ES-I3 (cell line): Measurements from ENCODE around the gene DIP2C.

ENCODE experiments used
- H3K36me3 ChIP-seq: 2 replicates; pipeline ENCODE4 v1.6.1; 2013; ENCODE audit warnings: mild to moderate bottlenecking, low read length, control low read depth, moderate library complexity; ENCODE audit not compliant: insufficient read depth
- H3K4me1 ChIP-seq: 2 replicates; pipeline ENCODE4 v1.6.1; 2013; ENCODE audit warnings: mild to moderate bottlenecking, control low read depth, low read length; ENCODE audit not compliant: insufficient read depth
- H3K9ac ChIP-seq: 2 replicates; pipeline ENCODE4 v1.6.1; 2013; ENCODE audit warnings: low read depth, mild to moderate bottlenecking, low read length, moderate library complexity
- H3K9me3 ChIP-seq: 2 replicates; pipeline ENCODE4 v1.6.1; 2013; ENCODE audit warnings: mild to moderate bottlenecking, low read length, moderate library complexity; ENCODE audit not compliant: control insufficient read depth, insufficient read depth

The DIP2C gene

DNA sequence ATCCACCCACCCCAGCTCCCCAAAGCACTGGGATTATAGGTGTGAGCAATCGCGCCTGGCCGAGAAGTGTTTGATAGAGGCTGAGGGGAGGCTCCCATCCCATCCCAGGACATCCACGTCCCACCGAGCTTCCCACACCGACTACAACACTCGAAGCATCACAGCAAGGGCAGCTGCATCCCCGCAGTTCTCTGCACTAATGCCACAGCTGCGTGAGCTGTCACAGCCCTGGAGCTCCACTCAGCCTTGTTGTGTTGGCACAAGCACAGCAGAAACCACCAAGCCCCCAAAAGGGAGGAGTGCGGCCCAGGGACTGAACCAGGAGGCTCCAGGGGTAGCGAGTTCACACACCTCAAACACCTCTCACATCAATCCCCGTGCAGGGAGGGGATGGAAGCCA, 121.6 kb downstream of the DIP2C start:
- no peaks in the 10 kb centered on the region; the same call in 1 of the 2 replicates for H3K36me3 ChIP-seq
- H3K4me1 ChIP-seq = no peaks in the 10 kb centered on the region
- H3K9ac ChIP-seq = no peak overlapping the region
- peaks cover 5% of the 10 kb centered on the region for H3K9me3 ChIP-seq

DNA sequence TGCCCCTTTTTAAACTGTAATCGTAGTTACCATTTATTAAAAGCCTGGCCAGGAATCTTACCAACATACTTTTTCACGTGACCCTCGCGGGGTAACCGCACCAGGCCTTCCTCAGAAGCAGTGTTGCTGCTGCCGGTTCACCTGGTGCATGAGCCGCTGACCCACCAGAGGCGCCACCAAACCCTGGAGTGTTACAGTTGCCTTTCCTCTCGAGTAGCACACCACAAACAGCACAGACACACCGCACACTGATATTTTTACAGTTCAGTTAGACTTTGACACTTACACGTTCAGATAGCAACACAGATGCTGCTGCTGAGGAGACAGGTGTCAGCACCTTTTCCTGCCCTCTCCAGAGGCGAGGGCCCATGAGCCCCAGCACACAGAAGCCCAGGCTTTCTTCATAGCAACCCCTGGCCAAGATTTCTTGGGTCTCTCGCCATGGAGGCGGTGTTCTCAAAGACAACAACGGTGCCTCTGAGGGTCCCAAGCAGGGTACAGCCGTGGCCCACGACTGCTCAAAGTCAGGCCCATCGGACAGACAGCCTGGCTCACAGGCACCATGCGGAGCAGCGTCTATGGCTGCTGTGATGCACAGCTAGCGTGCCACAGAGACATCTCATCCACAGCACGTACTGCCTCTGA, 123.1 kb downstream of the DIP2C start:
- no peak overlapping the region for H3K9ac ChIP-seq
- H3K9me3 ChIP-seq = peaks cover 5% of the 10 kb centered on the region
- no peaks in the 10 kb centered on the region; the same call in 1 of the 2 replicates for H3K36me3 ChIP-seq
- H3K4me1 ChIP-seq = no peaks in the 10 kb centered on the region

- H3K36me3 ChIP-seq = no peaks in the 10 kb centered on the region; the same call in 1 of the 2 replicates
- H3K9ac ChIP-seq = no peak overlapping the region
- peaks cover 5% of the 10 kb centered on the region for H3K9me3 ChIP-seq
- H3K4me1 ChIP-seq = no peaks in the 10 kb centered on the region
Observed at GRCh38 chr10:565676-566075, 123.8 kb downstream of the DIP2C start.

- no peaks in the 10 kb centered on the region for H3K4me1 ChIP-seq
- H3K9me3 ChIP-seq = peaks cover 5% of the 10 kb centered on the region
- H3K36me3 ChIP-seq = no peaks in the 10 kb centered on the region; the same call in 1 of the 2 replicates
- H3K9ac ChIP-seq = no peak overlapping the region
Observed at GRCh38 chr10:565146-565545, 124.3 kb downstream of the DIP2C start.

DNA sequence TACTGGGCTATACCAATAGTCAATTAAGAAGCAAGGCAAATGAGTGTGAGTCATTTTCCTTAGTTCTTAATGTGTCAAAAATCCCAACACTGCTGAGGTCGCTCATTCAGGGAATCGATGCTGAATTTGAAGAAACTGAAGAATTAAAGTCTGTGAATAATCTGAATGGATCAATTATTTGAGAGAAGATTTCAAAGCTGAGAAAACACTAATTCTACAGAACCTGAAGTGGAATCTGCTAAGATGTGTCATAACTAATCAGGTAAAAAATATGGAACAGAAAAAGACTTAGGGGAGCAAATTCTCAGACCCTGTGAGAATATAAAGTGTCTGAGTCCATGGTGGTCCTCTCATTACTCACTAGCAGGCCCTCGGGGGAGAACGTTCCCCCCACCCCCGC, 125.6 kb downstream of the DIP2C start:
- peaks cover 5% of the 10 kb centered on the region for H3K9me3 ChIP-seq
- no peaks in the 10 kb centered on the region for H3K4me1 ChIP-seq
- no peak overlapping the region for H3K9ac ChIP-seq
- H3K36me3 ChIP-seq = no peaks in the 10 kb centered on the region; the same call in 1 of the 2 replicates

- Histone ChIP-seq H3K9ac (no peak overlapping the region), H3K9me3 (peaks cover 5% of the 10 kb centered on the region), H3K4me1 (peaks cover 10% of the 10 kb centered on the region), H3K36me3 (no peaks in the 10 kb centered on the region)
Observed at GRCh38 chr10:562142-562541, 127.3 kb downstream of the DIP2C start.

- H3K36me3 ChIP-seq = no peaks in the 10 kb centered on the region
- peaks cover 12% of the 10 kb centered on the region for H3K4me1 ChIP-seq
- H3K9me3 ChIP-seq = peaks cover 5% of the 10 kb centered on the region
- no peak overlapping the region for H3K9ac ChIP-seq
Observed at GRCh38 chr10:561721-562120, 127.7 kb downstream of the DIP2C start.

DNA sequence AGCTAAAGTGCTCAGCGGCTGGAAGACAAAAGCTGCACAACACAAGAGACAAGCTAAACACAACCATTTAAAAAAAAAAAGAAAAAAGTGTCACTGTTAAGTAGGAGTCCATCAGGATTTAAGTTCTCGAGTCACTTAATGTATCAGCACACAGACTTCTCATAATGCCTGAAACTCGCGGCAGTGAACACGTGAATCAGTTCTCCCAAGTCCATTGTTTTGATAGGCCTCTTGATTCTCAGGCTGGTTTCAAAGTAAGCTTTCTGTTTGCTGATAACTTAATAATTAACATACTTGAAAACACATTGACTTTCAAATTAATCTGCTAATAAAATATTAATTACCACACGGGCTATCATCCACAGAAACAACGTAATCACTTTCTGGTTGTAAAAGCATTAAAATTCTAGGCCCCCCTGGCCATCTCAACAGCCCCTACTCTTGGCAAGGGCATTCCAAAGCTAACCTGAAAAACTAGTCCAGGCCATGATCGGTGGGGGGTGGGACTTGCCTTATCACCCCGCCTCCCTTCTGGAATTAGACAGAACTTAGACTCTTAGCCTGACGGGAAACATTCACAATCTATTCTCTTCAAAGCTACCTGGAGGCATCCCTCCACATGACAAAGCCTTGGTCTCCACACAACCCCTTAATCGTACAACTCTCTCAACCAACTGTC, 129.0 kb downstream of the DIP2C start:
- Histone ChIP-seq H3K9me3 (peaks cover 5% of the 10 kb centered on the region), H3K4me1 (peaks cover 12% of the 10 kb centered on the region)

GRCh38 chr10:559767-560047, 129.8 kb downstream of the DIP2C start:
- Histone ChIP-seq H3K36me3 (no peaks in the 10 kb centered on the region), H3K9me3 (peaks cover 5% of the 10 kb centered on the region), H3K9ac (no peak overlapping the region), H3K4me1 (peaks cover 12% of the 10 kb centered on the region)

More for the DNA sequence above, 129.0 kb downstream of the DIP2C start:
- Histone ChIP-seq H3K36me3 (no peaks in the 10 kb centered on the region), H3K9ac (no peak overlapping the region)

GRCh38 chr10:558891-559766, 130.3 kb downstream of the DIP2C start:
- H3K36me3 ChIP-seq = no peaks in the 10 kb centered on the region
- peaks cover 12% of the 10 kb centered on the region for H3K4me1 ChIP-seq
- no peak overlapping the region for H3K9ac ChIP-seq

DNA sequence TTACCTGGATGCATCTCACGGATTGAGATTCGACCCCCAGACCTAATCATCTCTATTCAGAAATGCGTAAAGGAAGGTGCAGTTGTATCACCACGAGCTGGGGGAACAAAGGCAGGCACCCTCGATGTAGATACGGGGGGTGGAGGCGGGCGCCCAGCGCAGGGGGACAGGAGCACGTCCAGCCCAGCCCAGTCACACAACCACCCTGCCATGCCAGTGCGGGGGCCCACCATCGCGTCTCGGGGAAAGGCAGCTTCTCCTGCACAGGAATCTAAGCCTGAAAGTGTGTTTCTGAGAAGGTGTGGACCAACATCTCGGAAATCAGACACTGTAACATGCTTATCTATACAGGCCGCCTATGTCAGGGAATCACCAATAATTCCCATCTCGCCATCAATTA, 131.1 kb downstream of the DIP2C start:
- Histone ChIP-seq H3K36me3 (no peaks in the 10 kb centered on the region), H3K9me3 (peaks cover under 1% of the 10 kb centered on the region; the same call in 1 of the 2 replicates), H3K9ac (no peak overlapping the region), H3K4me1 (peaks cover 12% of the 10 kb centered on the region)

More at GRCh38 chr10:558891-559766, 130.3 kb downstream of the DIP2C start:
- peaks cover 5% of the 10 kb centered on the region for H3K9me3 ChIP-seq

DNA sequence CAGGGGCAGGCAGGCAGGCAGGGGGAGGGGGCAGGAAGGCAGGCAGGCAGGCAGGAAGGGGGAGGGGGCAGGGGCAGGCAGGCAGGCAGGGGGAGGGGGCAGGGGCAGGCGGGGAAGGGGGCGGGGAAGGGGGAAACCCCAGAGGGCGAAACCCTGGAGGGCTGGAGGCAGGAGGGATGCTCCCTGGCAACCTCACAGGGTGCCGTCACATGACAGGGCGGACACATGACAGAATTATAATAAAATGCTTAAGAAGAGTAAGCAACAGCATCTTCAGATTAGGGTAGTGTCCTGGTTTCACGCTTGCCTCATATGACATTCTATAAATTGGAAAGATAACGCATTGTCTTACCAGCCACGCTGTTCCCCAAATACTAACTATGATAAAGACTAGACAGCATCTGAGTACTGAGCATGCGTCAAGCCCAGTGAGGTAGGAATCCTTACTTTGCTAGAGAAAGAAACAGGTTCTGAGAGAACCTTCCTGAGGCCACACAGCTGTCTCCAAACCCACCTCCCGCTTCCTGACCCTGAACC, 131.6 kb downstream of the DIP2C start:
- Histone ChIP-seq H3K36me3 (no peaks in the 10 kb centered on the region), H3K9ac (no peak overlapping the region), H3K4me1 (peaks cover 12% of the 10 kb centered on the region), H3K9me3 (no peaks in the 10 kb centered on the region)

- peaks cover 12% of the 10 kb centered on the region for H3K4me1 ChIP-seq
- H3K36me3 ChIP-seq = no peaks in the 10 kb centered on the region
- H3K9me3 ChIP-seq = no peaks in the 10 kb centered on the region
- no peak overlapping the region for H3K9ac ChIP-seq
Observed at GRCh38 chr10:556971-557637, 132.4 kb downstream of the DIP2C start.
